BJ (cell line): Measurements from ENCODE around the gene HMGCLL1. TPM values are rescaled to one million over a fixed set of nuclear protein-coding genes. Genes with fewer than 3 reads are reported as not detected.

Source experiments
- CTCF ChIA-PET: fragments of 350-600 bp; formaldehyde crosslinking; extraction: SDS; loops from one replicate; lab custom pipeline; 2021; ENCODE audit warnings: antibody characterized with exemption, inconsistent platforms; lab: Yijun Ruan, JAX
- POLR2A ChIA-PET: fragments of 300-600 bp; sonication (Branson Sonifier 250); formaldehyde crosslinking; extraction: SDS; loops from one replicate; lab custom pipeline; 2021; ENCODE audit warnings: antibody characterized with exemption; lab: Charles Lee
- DNase-seq: peaks from one replicate; pipeline ENCODE4 v3.0.0-alpha.2; 2011; ENCODE audit warnings: low read depth
- H3K27me3 ChIP-seq: 2 replicates; pipeline ENCODE4 v1.6.0; 2011; ENCODE audit warnings: low read length; ENCODE audit not compliant: control insufficient read depth, insufficient read depth
- H3K36me3 ChIP-seq: 2 replicates; pipeline ENCODE4 v1.5.1; 2011; ENCODE audit warnings: low read length; ENCODE audit not compliant: control insufficient read depth, insufficient read depth
- H3K4me3 ChIP-seq: 2 replicates; pipeline ENCODE4 v1.5.1; 2011; ENCODE audit warnings: low read depth, mild to moderate bottlenecking, control low read depth, low read length
- CTCF ChIP-seq: IDR thresholded peaks from 2 replicates; pipeline ENCODE4 v1.5.1; 2011; ENCODE audit warnings: low read depth, mild to moderate bottlenecking, control low read depth, inconsistent platforms, low read length, moderate library complexity; ENCODE audit not compliant: insufficient read depth
- polyA plus RNA-seq: library from polyadenylated mRNA; depleted of rRNA; stranded (reverse); fragments of >200 nt; gene quantifications from 2 replicates; pipeline ENCODE4 v1.2.3, GENCODE V29; 2011

HMGCLL1 gene
- polyA plus RNA-seq, 1 experiment: not detected

- ChIA-PET CTCF (interaction anchor here (1.3 kb wide), 1 partner anchor 155 kb away, joined by 3 read pairs; no protein-coding TSS in a partner anchor), POLR2A (no interaction called here)
- DNase-seq: no peak
- TF ChIP-seq CTCF: no peak
- no peaks in the 10 kb centered on the region for H3K27me3 ChIP-seq
- no peaks in the 10 kb centered on the region for H3K36me3 ChIP-seq
- H3K4me3 ChIP-seq: no peak overlapping the region
Observed at GRCh38 chr6:55601120-55601519, 22.1 kb upstream of the HMGCLL1 start.

DNA sequence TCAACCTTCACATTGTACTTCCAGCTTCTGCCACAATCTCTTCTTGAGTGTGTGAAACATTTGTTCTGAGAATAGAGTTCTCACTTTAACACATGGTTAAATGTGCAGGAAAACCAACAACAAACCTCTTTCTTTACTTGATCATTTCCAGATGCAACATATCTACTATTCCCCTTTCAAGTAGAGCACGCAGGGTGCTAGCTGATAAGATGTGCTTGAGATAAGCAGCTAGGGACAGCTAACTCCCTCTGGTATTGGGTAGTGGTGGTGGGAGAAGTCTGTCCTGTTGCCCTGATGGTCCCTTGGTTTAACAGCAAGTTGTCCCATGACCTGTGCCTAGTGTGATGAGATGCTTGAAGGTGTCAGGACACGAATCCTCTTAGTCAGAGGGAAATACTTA, 15.4 kb upstream of the HMGCLL1 start:
- H3K27me3 ChIP-seq: peaks cover 1% of the 10 kb centered on the region; the same call in 1 of the 2 replicates
- POLR2A ChIA-PET: interaction anchor here (0.6 kb wide), 1 partner anchor 163 kb away, joined by 3 read pairs; no protein-coding TSS in a partner anchor
- no peaks in the 10 kb centered on the region for H3K36me3 ChIP-seq
- CTCF ChIA-PET: no interaction called here
- no peak for TF ChIP-seq CTCF
- no peak for DNase-seq
- H3K4me3 ChIP-seq: no peak overlapping the region

- no peak for DNase-seq
- H3K36me3 ChIP-seq: no peaks in the 10 kb centered on the region
- H3K27me3 ChIP-seq: no peaks in the 10 kb centered on the region
- POLR2A ChIA-PET: no interaction called here
- CTCF ChIA-PET: no interaction called here
- no peak overlapping the region for H3K4me3 ChIP-seq
- no peak for TF ChIP-seq CTCF
Observed at GRCh38 chr6:55584654-55585354, 5.8 kb upstream of the HMGCLL1 start.

GRCh38 chr6:55576811-55577210, 2.2 kb downstream of the HMGCLL1 start:
- H3K4me3 ChIP-seq: no peak overlapping the region
- POLR2A ChIA-PET: no interaction called here
- DNase-seq: no peak

DNA sequence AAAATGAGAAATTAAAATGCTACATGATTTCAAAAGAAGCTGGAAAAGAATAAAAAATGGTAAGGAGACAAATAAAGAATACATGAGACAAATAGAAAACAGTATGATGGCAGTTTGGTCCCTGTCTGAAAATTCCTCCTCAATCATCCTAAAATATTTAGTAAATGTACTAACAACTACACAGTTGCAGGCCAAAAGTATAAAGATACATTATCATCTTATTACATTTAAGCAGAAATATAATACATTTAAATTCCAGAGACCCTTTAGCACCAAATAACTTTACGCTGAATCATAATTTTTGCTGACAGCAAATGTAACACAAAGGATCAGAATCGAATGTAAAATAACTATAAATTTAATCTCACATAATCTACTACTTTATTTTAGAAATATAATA, 4.4 kb downstream of the HMGCLL1 start:
- CTCF ChIA-PET: no interaction called here
- Histone ChIP-seq H3K36me3 (no peaks in the 10 kb centered on the region), H3K27me3 (peaks cover 3% of the 10 kb centered on the region; the same call in 1 of the 2 replicates), H3K4me3 (no peak overlapping the region)
- no peak for TF ChIP-seq CTCF
- POLR2A ChIA-PET: no interaction called here
- DNase-seq: no peak

More at GRCh38 chr6:55576811-55577210, 2.2 kb downstream of the HMGCLL1 start:
- TF ChIP-seq CTCF: no peak
- Histone ChIP-seq H3K36me3 (no peaks in the 10 kb centered on the region), H3K27me3 (peaks cover 3% of the 10 kb centered on the region; the same call in 1 of the 2 replicates)
- CTCF ChIA-PET: no interaction called here
